Gastroesophageal sphincter (tissue), 3 donors: Measurements from ENCODE around the gene GPR150.

Experiments used
- CTCF ChIP-seq, 4 experiments: fragments of 200-600 bp in 2 of 4; fragments of 450-650 bp in 2 of 4; sonication (generic) in 1 of 4; IDR thresholded peaks; one replicate each; pipeline ENCODE4 v1.5.1; 2017 to 2019; ENCODE audit warnings: antibody characterized with exemption in 4 of 4, mild to moderate bottlenecking in 2 of 4, moderate library complexity in 2 of 4
- POLR2A ChIP-seq, 2 donors: fragments of 450-650 bp; IDR thresholded peaks; one replicate each; pipeline ENCODE4 v1.6.1; 2017; ENCODE audit warnings: antibody characterized with exemption in 2 of 2, mild to moderate bottlenecking in 2 of 2, moderate library complexity in 1 of 2
- POLR2AphosphoS5 ChIP-seq: sonication (generic); formaldehyde crosslinking; IDR thresholded peaks from one replicate; pipeline ENCODE4 v1.6.1; 2017; ENCODE audit warnings: antibody characterized with exemption

- TF ChIP-seq CTCF (IDR thresholded peaks at IDR 0.05) (no peak), POLR2AphosphoS5 (no peak), POLR2A (IDR thresholded peaks at IDR 0.05) (no peak)
These were observed 20.6 kb upstream of the GPR150 start for GRCh38 chr5:95599252-95599651.
